ENCODE results near the gene RASGEF1C.
A peak's percentile ranks its signal among the peaks of the same experiment; 100 is the strongest.

The RASGEF1C gene

GRCh38 chr5:180209137-180209581 is at the start of gene RASGEF1C:
Gene RASGEF1C, minus strand, starts transcription at chr5:180209211. Its CDS starts 71,159 bp downstream, at chr5:180138052.
- peak; percentile 53 for DNase-seq (ENCODE audit: low read depth)

GRCh38 chr5:180253036-180253824 is 44.2 kb upstream of the RASGEF1C start:
- no peak for DNase-seq (ENCODE audit: low read depth)

- no peak for DNase-seq (ENCODE audit: low read depth)
Measured at GRCh38 chr5:180251887-180252286, 42.9 kb upstream of the RASGEF1C start.

GRCh38 chr5:180251141-180251540 is 42.1 kb upstream of the RASGEF1C start:
- DNase-seq (ENCODE audit: low read depth) = no peak

- DNase-seq (ENCODE audit: low read depth) = no peak
Measured at GRCh38 chr5:180250329-180250728, 41.3 kb upstream of the RASGEF1C start.

- DNase-seq (ENCODE audit: low read depth) = no peak
Measured at GRCh38 chr5:180241600-180241999, 32.6 kb upstream of the RASGEF1C start.

- no peak for DNase-seq (ENCODE audit: low read depth)
Measured at GRCh38 chr5:180238631-180239030, 29.6 kb upstream of the RASGEF1C start.

GRCh38 chr5:180235846-180236245 is 26.8 kb upstream of the RASGEF1C start:
- DNase-seq (ENCODE audit: low read depth) = no peak

GRCh38 chr5:180235077-180235476 is 26.1 kb upstream of the RASGEF1C start:
- DNase-seq (ENCODE audit: low read depth) = no peak

GRCh38 chr5:180234271-180234670 is 25.3 kb upstream of the RASGEF1C start:
- no peak for DNase-seq (ENCODE audit: low read depth)

GRCh38 chr5:180233729-180234128 is 24.7 kb upstream of the RASGEF1C start:
- no peak for DNase-seq (ENCODE audit: low read depth)

- DNase-seq (ENCODE audit: low read depth) = no peak
Measured at GRCh38 chr5:180230017-180230416, 21.0 kb upstream of the RASGEF1C start.

GRCh38 chr5:180222056-180222455 is 13.0 kb upstream of the RASGEF1C start:
- DNase-seq (ENCODE audit: low read depth) = no peak

GRCh38 chr5:180217797-180218196 is 8.8 kb upstream of the RASGEF1C start:
- DNase-seq (ENCODE audit: low read depth) = no peak

GRCh38 chr5:180216646-180217171 is 7.7 kb upstream of the RASGEF1C start:
- DNase-seq (ENCODE audit: low read depth) = no peak

GRCh38 chr5:180215783-180216630 is 7.0 kb upstream of the RASGEF1C start:
- no peak for DNase-seq (ENCODE audit: low read depth)

- no peak for DNase-seq (ENCODE audit: low read depth)
Measured at GRCh38 chr5:180214870-180215770, 6.1 kb upstream of the RASGEF1C start.

GRCh38 chr5:180213657-180214207 is 4.7 kb upstream of the RASGEF1C start:
- DNase-seq (ENCODE audit: low read depth) = no peak

- no peak for DNase-seq (ENCODE audit: low read depth)
Measured at GRCh38 chr5:180213256-180213600, 4.2 kb upstream of the RASGEF1C start.

GRCh38 chr5:180212363-180213255 is 3.6 kb upstream of the RASGEF1C start:
- no peak for DNase-seq (ENCODE audit: low read depth)

- DNase-seq (ENCODE audit: low read depth) = no peak
Measured at GRCh38 chr5:180211761-180212035, 2.7 kb upstream of the RASGEF1C start.
